ENCODE data around the gene SLC25A12.

GRCh38 chr2:171741189-171741588 is 152.9 kb downstream of the SLC25A12 start:
- TF ChIP-seq CTCF (IDR thresholded peaks at IDR 0.05; ENCODE audit: extremely low read depth in 1 of 2, insufficient read depth in 1 of 2, low read depth in 1 of 2, low read length in 2 of 2) (no peak), MYC (IDR thresholded peaks at IDR 0.05; ENCODE audit: low read depth, low read length) (no peak)
